Measurements from ENCODE around the gene SCAMP1. TPM values are rescaled to one million over a fixed set of nuclear protein-coding genes. Genes with fewer than 3 reads are reported as not detected.

SCAMP1 gene
- total and polyA plus RNA-seq, 2 of the 13 experiments (the other 11 are each of a cell fraction or from before 2014, with no cell fraction given), result 18.2 to 33.7 TPM

DNA sequence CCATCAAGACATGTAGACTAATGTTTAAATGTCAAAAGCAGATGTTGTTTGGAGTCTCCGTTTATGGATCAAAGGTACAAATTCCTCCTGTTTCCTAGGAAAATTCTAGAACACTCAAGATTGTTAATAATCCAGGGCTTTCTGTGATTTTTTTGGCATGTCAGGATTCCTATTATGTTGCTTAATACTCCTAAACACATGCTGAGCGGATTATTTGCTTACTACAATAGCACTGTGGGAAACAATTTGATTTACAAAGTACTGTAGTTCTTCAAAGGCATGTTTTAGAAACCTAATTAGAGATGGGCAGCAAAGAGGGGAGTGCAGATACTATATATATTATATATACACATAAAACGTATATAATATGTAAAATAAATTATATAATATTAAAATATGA lies 19.0 kb upstream of the SCAMP1 start:
- peaks cover 5% of the 10 kb centered on the region; the same call in 1 of the 2 replicates for H3K9me3 ChIP-seq (ENCODE audit: low read length)
- in situ Hi-C loops (cut with HindIII; ENCODE audit: extremely low pct_ligation_motif_present, low pct_unique_long_range_greater_than_20kb) (no loop called here), intact Hi-C loops (cut with micrococcal nuclease; ENCODE audit: unreplicated experiment) (no loop called here)
- no peak for ATAC-seq
- H3K27me3 ChIP-seq (ENCODE audit: control insufficient read depth in 1 of 2, insufficient read depth in 2 of 2, low read length in 2 of 2), result no peaks in the 10 kb centered on the region
- H3K36me3 ChIP-seq (replicated peaks in 1 of 2; ENCODE audit: control insufficient read depth in 1 of 2, insufficient read depth in 2 of 2, low read length in 2 of 2), result no peaks in the 10 kb centered on the region
- peaks cover 19% of the 10 kb centered on the region; the same call in 1 of the 2 replicates for H3K4me1 ChIP-seq (ENCODE audit: insufficient read depth, low read length)
- no peak overlapping the region for H3K9ac ChIP-seq (ENCODE audit: insufficient read depth, low read depth, low read length)
- TF ChIP-seq AHR (CRISPR knock-in tag; IDR thresholded peaks at IDR 0.05), result no peak
- TF ChIP-seq ZNF619 (CRISPR knock-in tag; IDR thresholded peaks at IDR 0.05), result no peak
- no peak for TF ChIP-seq DR1 (CRISPR knock-in tag; IDR thresholded peaks at IDR 0.05)
- no peak for TF ChIP-seq ZNF678 (CRISPR knock-in tag; IDR thresholded peaks at IDR 0.05)
- CTCF ChIA-PET (ENCODE audit: low intra/inter-chr PET ratio, low total read pairs), result no interaction called here
- no peak overlapping the region for H2AFZ ChIP-seq (ENCODE audit: low read length)
- POLR2A ChIA-PET, result no interaction called here
- no peak for DNase-seq (ENCODE audit: low spot score)
- FAIRE-seq, result no peak
- no peak overlapping the region for H3K4me3 ChIP-seq (replicated peaks in 1 of 3; ENCODE audit: insufficient read depth in 1 of 3, low read depth in 2 of 3, low read length in 3 of 3)
- 6% methylated on average over 3 of the region's 3 CpGs for WGBS (ENCODE audit: low lambda C conversion rate)
- no peaks in the 10 kb centered on the region for H3K79me2 ChIP-seq (ENCODE audit: insufficient read depth, low read length)
- H3K4me2 ChIP-seq (ENCODE audit: low read depth, low read length), result no peak overlapping the region
- no TSS peak for BruUV-seq (replicated peaks)
- H3K27ac ChIP-seq (ENCODE audit: extremely low read length, insufficient read depth, low read length), result no peak overlapping the region
- H4K20me1 ChIP-seq (ENCODE audit: insufficient read depth, low read length), result no peaks in the 10 kb centered on the region

DNA sequence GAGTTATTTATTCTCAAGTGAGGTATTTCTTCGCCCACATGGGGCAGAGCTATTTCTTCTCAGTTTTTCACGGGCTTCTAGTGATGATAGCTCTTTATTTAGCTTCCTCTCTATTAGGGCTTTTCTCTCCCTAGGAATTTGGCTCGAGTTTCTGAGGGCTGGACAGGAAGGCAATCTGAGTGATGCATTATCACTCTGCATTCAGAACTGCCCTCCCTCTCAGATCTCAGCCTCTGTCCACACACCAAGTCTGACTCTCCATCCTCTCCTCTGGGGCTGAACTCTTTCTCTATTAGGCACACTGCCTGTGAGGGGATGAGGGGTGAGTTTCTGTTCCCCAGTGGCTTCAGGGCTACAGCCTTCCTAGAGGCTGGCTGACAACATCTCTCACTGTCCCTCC lies 14.9 kb upstream of the SCAMP1 start:
- no peak overlapping the region for H3K4me3 ChIP-seq (replicated peaks in 1 of 3; ENCODE audit: insufficient read depth in 1 of 3, low read depth in 2 of 3, low read length in 3 of 3)
- in situ Hi-C loops (cut with HindIII; ENCODE audit: extremely low pct_ligation_motif_present, low pct_unique_long_range_greater_than_20kb) (no loop called here), intact Hi-C loops (cut with micrococcal nuclease; ENCODE audit: unreplicated experiment) (no loop called here)
- H3K36me3 ChIP-seq (replicated peaks in 1 of 2; ENCODE audit: control insufficient read depth in 1 of 2, insufficient read depth in 2 of 2, low read length in 2 of 2), result no peaks in the 10 kb centered on the region
- WGBS (ENCODE audit: low lambda C conversion rate), result 48% methylated on average over 3 of the region's 3 CpGs
- no peak overlapping the region for H3K27ac ChIP-seq (ENCODE audit: extremely low read length, insufficient read depth, low read length)
- DNase-seq (ENCODE audit: low spot score), result no peak
- BruUV-seq (replicated peaks), result no TSS peak
- H3K27me3 ChIP-seq (ENCODE audit: control insufficient read depth in 1 of 2, insufficient read depth in 2 of 2, low read length in 2 of 2), result no peaks in the 10 kb centered on the region
- no peak for FAIRE-seq
- H3K9me3 ChIP-seq (ENCODE audit: low read length), result no peaks in the 10 kb centered on the region
- ATAC-seq, result no peak
- H2AFZ ChIP-seq (ENCODE audit: low read length), result no peak overlapping the region
- peak overlapping the region; percentile 13; the same call in 1 of the 2 replicates for H3K4me2 ChIP-seq (ENCODE audit: low read depth, low read length)
- POLR2A ChIA-PET, result no interaction called here
- CTCF ChIA-PET (ENCODE audit: low intra/inter-chr PET ratio, low total read pairs), result no interaction called here
- H4K20me1 ChIP-seq (ENCODE audit: insufficient read depth, low read length), result no peaks in the 10 kb centered on the region
- H3K9ac ChIP-seq (ENCODE audit: insufficient read depth, low read depth, low read length), result no peak overlapping the region
- H3K79me2 ChIP-seq (ENCODE audit: insufficient read depth, low read length), result no peaks in the 10 kb centered on the region
- peaks cover 8% of the 10 kb centered on the region; the same call in 1 of the 2 replicates for H3K4me1 ChIP-seq (ENCODE audit: insufficient read depth, low read length)
- TF ChIP-seq HNRNPLL (IDR thresholded peaks at IDR 0.05; ENCODE audit: low read depth, low read length, poor library complexity, severe bottlenecking) (no peak), HMG20A (CRISPR knock-in tag; IDR thresholded peaks at IDR 0.05; ENCODE audit: borderline replicate concordance) (no peak), DMAP1 (CRISPR knock-in tag; IDR thresholded peaks at IDR 0.05) (no peak), ZNF138 (CRISPR knock-in tag; IDR thresholded peaks at IDR 0.05; ENCODE audit: low read depth) (no peak), ZNF777 (CRISPR knock-in tag; IDR thresholded peaks at IDR 0.05) (no peak), MAZ (IDR thresholded peaks at IDR 0.05; ENCODE audit: borderline replicate concordance, low read depth, low read length) (no peak), MAZ (CRISPR knock-in tag; IDR thresholded peaks at IDR 0.05; ENCODE audit: low read depth) (no peak), KLF12 (CRISPR knock-in tag; IDR thresholded peaks at IDR 0.05; ENCODE audit: borderline replicate concordance) (no peak)
- TF ChIP-seq, protein P1, sequence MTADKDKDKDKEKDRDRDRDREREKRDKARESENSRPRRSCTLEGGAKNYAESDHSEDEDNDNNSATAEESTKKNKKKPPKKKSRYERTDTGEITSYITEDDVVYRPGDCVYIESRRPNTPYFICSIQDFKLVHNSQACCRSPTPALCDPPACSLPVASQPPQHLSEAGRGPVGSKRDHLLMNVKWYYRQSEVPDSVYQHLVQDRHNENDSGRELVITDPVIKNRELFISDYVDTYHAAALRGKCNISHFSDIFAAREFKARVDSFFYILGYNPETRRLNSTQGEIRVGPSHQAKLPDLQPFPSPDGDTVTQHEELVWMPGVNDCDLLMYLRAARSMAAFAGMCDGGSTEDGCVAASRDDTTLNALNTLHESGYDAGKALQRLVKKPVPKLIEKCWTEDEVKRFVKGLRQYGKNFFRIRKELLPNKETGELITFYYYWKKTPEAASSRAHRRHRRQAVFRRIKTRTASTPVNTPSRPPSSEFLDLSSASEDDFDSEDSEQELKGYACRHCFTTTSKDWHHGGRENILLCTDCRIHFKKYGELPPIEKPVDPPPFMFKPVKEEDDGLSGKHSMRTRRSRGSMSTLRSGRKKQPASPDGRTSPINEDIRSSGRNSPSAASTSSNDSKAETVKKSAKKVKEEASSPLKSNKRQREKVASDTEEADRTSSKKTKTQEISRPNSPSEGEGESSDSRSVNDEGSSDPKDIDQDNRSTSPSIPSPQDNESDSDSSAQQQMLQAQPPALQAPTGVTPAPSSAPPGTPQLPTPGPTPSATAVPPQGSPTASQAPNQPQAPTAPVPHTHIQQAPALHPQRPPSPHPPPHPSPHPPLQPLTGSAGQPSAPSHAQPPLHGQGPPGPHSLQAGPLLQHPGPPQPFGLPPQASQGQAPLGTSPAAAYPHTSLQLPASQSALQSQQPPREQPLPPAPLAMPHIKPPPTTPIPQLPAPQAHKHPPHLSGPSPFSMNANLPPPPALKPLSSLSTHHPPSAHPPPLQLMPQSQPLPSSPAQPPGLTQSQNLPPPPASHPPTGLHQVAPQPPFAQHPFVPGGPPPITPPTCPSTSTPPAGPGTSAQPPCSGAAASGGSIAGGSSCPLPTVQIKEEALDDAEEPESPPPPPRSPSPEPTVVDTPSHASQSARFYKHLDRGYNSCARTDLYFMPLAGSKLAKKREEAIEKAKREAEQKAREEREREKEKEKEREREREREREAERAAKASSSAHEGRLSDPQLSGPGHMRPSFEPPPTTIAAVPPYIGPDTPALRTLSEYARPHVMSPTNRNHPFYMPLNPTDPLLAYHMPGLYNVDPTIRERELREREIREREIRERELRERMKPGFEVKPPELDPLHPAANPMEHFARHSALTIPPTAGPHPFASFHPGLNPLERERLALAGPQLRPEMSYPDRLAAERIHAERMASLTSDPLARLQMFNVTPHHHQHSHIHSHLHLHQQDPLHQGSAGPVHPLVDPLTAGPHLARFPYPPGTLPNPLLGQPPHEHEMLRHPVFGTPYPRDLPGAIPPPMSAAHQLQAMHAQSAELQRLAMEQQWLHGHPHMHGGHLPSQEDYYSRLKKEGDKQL (CRISPR knock-in tag; IDR thresholded peaks at IDR 0.05; ENCODE audit: low read depth), result no peak

All from HepG2 (cell line).